D721Med (cell line): Measurements from ENCODE around the gene ADAMTS17.

Source experiments
- DNase-seq: peaks from one replicate; pipeline ENCODE4 v3.0.0; 2011; ENCODE audit warnings: low spot score; ENCODE audit not compliant: insufficient read length
- FAIRE-seq: peaks from 2 replicates; lab custom pipeline; 2011; peaks lifted over from hg19 to GRCh38; lab: Jason Lieb, UNC
- TF ChIP-seq, protein P1 (sequence below): IDR thresholded peaks from 2 replicates; pipeline ENCODE4 v1.5.1; 2012; ENCODE audit warnings: mild to moderate bottlenecking, control low read depth; ENCODE audit not compliant: insufficient read depth; ENCODE audit errors: missing control alignments

The ADAMTS17 gene

GRCh38 chr15:100100926-100101325, 240.8 kb downstream of the ADAMTS17 start:
- DNase-seq (no peak), FAIRE-seq (no peak)
- TF ChIP-seq, protein P1, sequence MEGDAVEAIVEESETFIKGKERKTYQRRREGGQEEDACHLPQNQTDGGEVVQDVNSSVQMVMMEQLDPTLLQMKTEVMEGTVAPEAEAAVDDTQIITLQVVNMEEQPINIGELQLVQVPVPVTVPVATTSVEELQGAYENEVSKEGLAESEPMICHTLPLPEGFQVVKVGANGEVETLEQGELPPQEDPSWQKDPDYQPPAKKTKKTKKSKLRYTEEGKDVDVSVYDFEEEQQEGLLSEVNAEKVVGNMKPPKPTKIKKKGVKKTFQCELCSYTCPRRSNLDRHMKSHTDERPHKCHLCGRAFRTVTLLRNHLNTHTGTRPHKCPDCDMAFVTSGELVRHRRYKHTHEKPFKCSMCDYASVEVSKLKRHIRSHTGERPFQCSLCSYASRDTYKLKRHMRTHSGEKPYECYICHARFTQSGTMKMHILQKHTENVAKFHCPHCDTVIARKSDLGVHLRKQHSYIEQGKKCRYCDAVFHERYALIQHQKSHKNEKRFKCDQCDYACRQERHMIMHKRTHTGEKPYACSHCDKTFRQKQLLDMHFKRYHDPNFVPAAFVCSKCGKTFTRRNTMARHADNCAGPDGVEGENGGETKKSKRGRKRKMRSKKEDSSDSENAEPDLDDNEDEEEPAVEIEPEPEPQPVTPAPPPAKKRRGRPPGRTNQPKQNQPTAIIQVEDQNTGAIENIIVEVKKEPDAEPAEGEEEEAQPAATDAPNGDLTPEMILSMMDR: no peak

- TF ChIP-seq, protein P1: no peak
- no peak for DNase-seq
- no peak for FAIRE-seq
These were observed 241.8 kb downstream of the ADAMTS17 start for GRCh38 chr15:100099976-100100375.

GRCh38 chr15:100098705-100099104, 243.1 kb downstream of the ADAMTS17 start:
- no peak for DNase-seq
- TF ChIP-seq, protein P1: no peak
- no peak for FAIRE-seq

DNA sequence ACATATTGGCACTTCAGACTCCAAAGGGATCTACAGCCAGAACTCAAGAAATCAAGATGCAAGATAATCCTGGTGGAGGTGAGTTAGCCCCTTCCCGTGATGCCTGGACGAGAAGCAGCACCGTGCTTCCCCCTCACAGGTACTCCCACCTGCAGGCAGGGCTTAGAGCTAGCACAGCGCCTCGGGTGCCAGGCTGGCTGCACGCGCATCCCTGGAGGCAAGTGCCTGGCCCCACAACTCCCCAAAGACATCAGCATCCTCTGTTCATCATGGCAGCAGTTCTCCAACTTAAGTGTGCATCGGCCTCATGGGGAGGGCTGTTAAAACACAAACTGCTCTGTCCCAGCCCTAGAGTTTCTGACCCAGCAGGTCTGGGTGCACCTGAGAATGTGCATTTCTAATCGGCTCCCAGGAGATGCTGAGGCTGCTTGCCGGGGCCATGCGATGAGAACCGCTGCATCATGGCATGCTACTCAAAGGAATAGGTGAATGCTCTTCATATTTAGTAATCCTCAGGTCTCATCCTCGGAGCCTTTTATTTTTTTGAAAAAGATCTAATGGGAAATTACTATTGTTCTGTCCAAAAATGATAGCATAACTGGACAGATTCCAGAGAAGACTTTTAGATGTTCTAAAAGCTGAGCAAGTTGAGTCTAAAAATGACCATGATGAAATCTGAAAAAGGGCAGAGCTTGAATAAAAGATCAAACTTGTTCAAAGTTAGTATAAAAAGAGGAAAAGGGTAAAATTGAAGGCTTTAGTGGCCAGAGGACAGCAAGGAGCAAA, 244.2 kb downstream of the ADAMTS17 start:
- no peak for FAIRE-seq
- DNase-seq: no peak

DNA sequence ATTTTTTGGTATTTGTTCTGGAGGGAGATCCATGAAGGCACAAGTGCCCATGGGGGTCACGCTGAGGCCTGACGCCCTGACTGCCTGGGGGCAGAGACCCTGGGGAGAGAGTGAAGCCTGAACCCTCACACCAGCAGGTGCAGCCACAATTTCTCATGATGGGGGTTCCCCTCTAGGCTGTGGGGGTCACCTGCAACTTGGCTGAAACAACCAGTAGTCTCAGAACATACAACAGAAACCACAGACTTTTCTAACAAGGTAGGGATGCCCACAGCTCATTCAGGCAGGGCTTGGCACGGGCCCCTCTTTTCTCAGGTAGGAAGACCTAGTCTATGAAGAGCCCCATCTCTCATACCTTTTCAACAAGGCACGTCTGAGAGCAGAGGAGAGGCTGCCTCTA, 245.1 kb downstream of the ADAMTS17 start:
- DNase-seq (no peak), FAIRE-seq (no peak)
- TF ChIP-seq, protein P1: no peak

More for the DNA sequence above, 244.2 kb downstream of the ADAMTS17 start:
- TF ChIP-seq, protein P1: no peak

DNA sequence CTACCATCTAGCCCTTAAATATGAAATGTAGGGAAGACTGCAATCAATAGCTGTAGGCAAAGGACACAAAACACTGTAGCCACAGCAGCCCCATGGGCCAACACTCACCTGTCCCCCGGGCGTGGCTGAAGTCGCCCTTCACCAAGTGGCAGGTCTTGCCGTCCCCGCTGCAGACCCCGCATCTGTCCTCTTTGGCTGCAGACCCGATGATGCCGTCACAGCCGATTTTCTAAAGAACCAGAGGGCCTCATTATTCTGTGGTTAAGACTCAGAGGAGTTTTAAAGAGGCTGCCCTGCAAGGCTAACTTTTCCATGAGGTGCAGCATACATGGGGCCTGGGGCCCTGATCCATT, 245.6 kb downstream of the ADAMTS17 start:
- TF ChIP-seq, protein P1: no peak
- DNase-seq (no peak), FAIRE-seq (no peak)

DNA sequence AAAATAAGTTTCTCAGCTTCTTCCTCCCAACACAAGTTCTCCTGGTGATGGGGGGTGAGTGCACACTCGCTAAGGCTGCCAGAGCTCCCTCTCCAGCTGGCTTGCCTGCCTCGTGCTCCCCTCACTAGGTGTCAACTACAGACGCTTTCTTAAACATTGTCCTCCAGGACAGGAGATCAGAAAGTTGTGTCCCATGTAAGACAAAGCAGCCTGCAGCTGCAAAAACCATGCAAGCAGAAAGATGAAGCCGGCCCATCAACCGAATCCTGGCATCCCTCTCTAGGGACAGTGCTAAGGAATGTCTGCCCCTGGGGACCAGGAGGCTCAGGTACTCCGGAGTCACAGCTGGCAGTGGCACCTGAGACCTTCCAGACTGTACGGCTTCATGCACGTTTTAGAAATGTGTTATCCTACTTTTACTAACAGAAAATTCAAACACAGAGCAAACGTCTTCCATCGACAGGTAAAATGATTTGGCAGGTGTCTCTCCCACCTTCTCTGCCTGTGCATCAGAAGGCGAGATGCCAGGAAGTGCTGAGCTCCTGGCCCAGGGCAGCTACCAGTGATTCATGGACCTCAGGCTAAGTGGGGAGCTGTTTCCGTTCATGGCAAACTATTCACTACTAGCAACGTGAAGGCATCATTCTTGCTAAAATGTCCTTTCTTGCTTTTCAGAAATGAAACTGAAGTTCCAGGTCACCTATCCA, 246.1 kb downstream of the ADAMTS17 start:
- TF ChIP-seq, protein P1: no peak
- no peak for FAIRE-seq
- DNase-seq: no peak
